Esophagus muscularis mucosa (tissue), 4 donors: ENCODE data around the gene ADSS2. TPM values are rescaled to one million over a fixed set of nuclear protein-coding genes. Genes with fewer than 3 reads are reported as not detected.

Experiments used
- DNase-seq: peaks from one replicate; pipeline ENCODE4 v3.0.0-alpha.2; 2017; ENCODE audit errors: extremely low spot score
- H3K27ac ChIP-seq, 4 donors: fragments of 200-600 bp; sonication (generic); replicated peaks in 1 of 4; 1 replicate in 3 of 4; 2 replicates in 1 of 4; pipeline ENCODE4 v1.5.1; 2016 to 2019; ENCODE audit warnings: mild to moderate bottlenecking in 1 of 4
- H3K27me3 ChIP-seq, 4 donors: fragments of 200-600 bp; sonication (generic); one replicate each; pipeline versions ENCODE4 v1.5.1 to v1.6.0; 2016 to 2019
- H3K36me3 ChIP-seq, 4 donors: fragments of 200-600 bp; sonication (generic); one replicate each; pipeline ENCODE4 v1.5.1; 2016 to 2019
- H3K4me1 ChIP-seq, 4 donors: fragments of 200-600 bp; sonication (generic); one replicate each; pipeline ENCODE4 v1.5.1; 2016 to 2019
- H3K4me3 ChIP-seq, 4 donors: fragments of 200-600 bp; sonication (generic); 1 replicate in 2 of 4; 2 replicates in 2 of 4; pipeline ENCODE4 v1.5.1; 2016 to 2019; ENCODE audit warnings: mild to moderate bottlenecking in 4 of 4, moderate library complexity in 1 of 4
- H3K9me3 ChIP-seq, 4 donors: fragments of 200-600 bp; sonication (generic); 1 replicate in 3 of 4; 2 replicates in 1 of 4; pipeline ENCODE4 v1.5.1; 2016 to 2019
- EP300 ChIP-seq: sonication (generic); formaldehyde crosslinking; IDR thresholded peaks from one replicate; pipeline ENCODE4 v1.6.1; 2017; ENCODE audit warnings: antibody characterized with exemption
- POLR2A ChIP-seq: fragments of 450-650 bp; IDR thresholded peaks from one replicate; pipeline ENCODE4 v1.6.1; 2017; ENCODE audit warnings: antibody characterized with exemption, moderate library complexity, mild to moderate bottlenecking, low read depth
- POLR2AphosphoS5 ChIP-seq, 2 donors: sonication (generic); formaldehyde crosslinking; IDR thresholded peaks; one replicate each; pipeline ENCODE4 v1.6.1; 2017; ENCODE audit warnings: antibody characterized with exemption in 2 of 2
- WGBS: methylation state at CpG from one replicate; pipeline ENCODE4 v1.1.5; 2018; 5-methylcytosine and 5-hydroxymethylcytosine counted together
- intact Hi-C: fragments of 100-400 bp; cut with DNase I; formaldehyde crosslinking; loops from one replicate; pipeline ENCODE4 v1.15.1; 2023
- total RNA-seq, 4 donors: library from RNA; depleted of rRNA; stranded (reverse); fragments of >200 nt; gene quantifications; one replicate each; pipeline versions ENCODE4 v1.1.0 to v1.2.1, GENCODE V29; 2016
- TF ChIP-seq, protein P1 (sequence below), 3 experiments: fragments of 200-600 bp in 2 of 3; fragments of 450-650 bp in 1 of 3; sonication (generic) in 2 of 3; IDR thresholded peaks; one replicate each; pipeline ENCODE4 v1.5.1; 2017 to 2019; ENCODE audit warnings: antibody characterized with exemption in 3 of 3, mild to moderate bottlenecking in 2 of 3, moderate library complexity in 1 of 3

ADSS2 gene
- total RNA-seq, 4 donors from 2014 or later = 40.9 to 49.4 (median 46.7) TPM

DNA sequence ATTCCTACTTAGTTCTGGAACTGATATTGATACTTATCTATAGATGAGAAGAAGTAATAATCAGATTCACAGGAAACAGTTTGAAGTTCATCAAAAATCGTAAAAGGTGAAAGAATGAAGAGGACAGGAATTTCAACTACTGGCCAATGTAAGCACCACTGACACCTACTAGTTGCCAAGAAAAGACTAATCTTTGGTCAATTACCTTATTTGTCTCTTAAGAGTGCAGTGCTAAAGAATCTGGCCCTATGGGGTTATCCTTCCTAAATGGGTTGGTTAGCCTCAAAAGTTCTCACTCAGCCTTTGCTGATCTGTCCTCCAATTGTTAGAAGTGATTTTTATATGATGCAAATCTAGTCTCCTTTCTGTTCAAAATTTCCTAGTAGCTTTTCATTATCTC lies 29.5 kb downstream of the ADSS2 start:
- TF ChIP-seq EP300 = no peak
- TF ChIP-seq POLR2AphosphoS5 (IDR thresholded peaks at IDR 0.05) = no peak
- TF ChIP-seq, protein P1, sequence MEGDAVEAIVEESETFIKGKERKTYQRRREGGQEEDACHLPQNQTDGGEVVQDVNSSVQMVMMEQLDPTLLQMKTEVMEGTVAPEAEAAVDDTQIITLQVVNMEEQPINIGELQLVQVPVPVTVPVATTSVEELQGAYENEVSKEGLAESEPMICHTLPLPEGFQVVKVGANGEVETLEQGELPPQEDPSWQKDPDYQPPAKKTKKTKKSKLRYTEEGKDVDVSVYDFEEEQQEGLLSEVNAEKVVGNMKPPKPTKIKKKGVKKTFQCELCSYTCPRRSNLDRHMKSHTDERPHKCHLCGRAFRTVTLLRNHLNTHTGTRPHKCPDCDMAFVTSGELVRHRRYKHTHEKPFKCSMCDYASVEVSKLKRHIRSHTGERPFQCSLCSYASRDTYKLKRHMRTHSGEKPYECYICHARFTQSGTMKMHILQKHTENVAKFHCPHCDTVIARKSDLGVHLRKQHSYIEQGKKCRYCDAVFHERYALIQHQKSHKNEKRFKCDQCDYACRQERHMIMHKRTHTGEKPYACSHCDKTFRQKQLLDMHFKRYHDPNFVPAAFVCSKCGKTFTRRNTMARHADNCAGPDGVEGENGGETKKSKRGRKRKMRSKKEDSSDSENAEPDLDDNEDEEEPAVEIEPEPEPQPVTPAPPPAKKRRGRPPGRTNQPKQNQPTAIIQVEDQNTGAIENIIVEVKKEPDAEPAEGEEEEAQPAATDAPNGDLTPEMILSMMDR (IDR thresholded peaks at IDR 0.05) = no peak
- TF ChIP-seq POLR2A = no peak
- intact Hi-C loops = no loop called here
- Histone ChIP-seq H3K36me3 (peaks cover 12 to 62% (median 36%) of the 10 kb centered on the region in 4 donors), H3K4me3 (no peak overlapping the region), H3K27ac (no peak overlapping the region), H3K9me3 (no peaks in the 10 kb centered on the region), H3K4me1 (peaks cover 5 to 37% (median 22%) of the 10 kb centered on the region in 4 donors), H3K27me3 (no peaks in the 10 kb centered on the region)
- 61% methylated on average over 1 of the region's 1 CpG for WGBS
- no peak for DNase-seq

DNA sequence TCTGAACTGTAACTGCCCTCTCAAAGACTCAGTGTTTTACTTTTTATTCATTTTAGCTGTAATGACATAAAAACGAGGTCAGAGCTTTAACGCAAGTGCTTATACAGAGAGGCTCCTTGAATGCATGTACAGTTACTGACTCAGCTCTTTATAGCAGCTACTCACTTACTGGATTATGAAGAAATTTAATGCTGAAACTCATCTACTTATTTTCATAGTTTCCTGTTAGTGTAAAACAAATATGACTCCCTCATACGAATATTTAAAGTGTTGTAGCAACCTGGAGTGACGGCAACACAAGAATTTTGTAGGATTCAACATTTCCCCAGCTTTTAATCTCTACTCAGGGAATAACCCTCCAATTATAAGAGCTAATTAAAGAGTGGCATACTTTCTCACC lies 32.7 kb downstream of the ADSS2 start:
- Histone ChIP-seq H3K27ac (no peak overlapping the region), H3K27me3 (no peaks in the 10 kb centered on the region), H3K9me3 (no peaks in the 10 kb centered on the region), H3K4me3 (no peak overlapping the region), H3K36me3 (peaks cover 41 to 94% (median 66%) of the 10 kb centered on the region in 4 donors), H3K4me1 (peaks cover 0 to 19% (median 12%) of the 10 kb centered on the region in 4 donors)
- intact Hi-C loops = no loop called here
- TF ChIP-seq, protein P1 (IDR thresholded peaks at IDR 0.05) = no peak
- TF ChIP-seq EP300 (no peak), POLR2AphosphoS5 (IDR thresholded peaks at IDR 0.05) (no peak), POLR2A (no peak)
- WGBS = 75% methylated on average over 4 of the region's 4 CpGs
- no peak for DNase-seq

DNA sequence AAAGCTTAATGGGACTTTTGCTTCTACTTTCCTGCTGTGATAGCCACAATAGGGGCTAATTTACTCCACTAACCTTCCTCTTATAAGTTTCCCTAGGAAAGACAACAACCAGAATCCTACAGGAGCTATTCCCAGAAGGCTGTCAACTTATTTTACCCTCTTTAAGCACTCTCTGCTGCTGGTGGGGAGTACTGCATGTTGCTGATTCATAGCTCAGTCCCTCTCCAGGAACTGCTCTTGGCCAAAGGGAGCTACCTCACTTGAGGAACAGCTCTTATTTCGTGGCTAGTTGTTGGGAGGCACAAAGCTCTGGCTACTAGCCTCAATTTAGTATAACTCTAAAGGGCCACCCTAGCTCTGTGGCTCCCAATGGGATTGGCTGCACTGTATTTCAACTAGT lies 37.2 kb downstream of the ADSS2 start:
- peaks cover 0 to 9% (median 6%) of the 10 kb centered on the region in 4 donors for H3K4me1 ChIP-seq
- H3K27me3 ChIP-seq = no peaks in the 10 kb centered on the region
- no peak for DNase-seq
- H3K4me3 ChIP-seq = no peak overlapping the region
- H3K9me3 ChIP-seq = no peaks in the 10 kb centered on the region
- intact Hi-C loops = no loop called here
- 71% methylated on average over 1 of the region's 1 CpG for WGBS
- peaks cover 56 to 98% (median 81%) of the 10 kb centered on the region in 4 donors for H3K36me3 ChIP-seq
- no peak overlapping the region for H3K27ac ChIP-seq
- TF ChIP-seq POLR2A (no peak), POLR2AphosphoS5 (IDR thresholded peaks at IDR 0.05) (no peak), EP300 (no peak)
- TF ChIP-seq, protein P1 (IDR thresholded peaks at IDR 0.05) = no peak

DNA sequence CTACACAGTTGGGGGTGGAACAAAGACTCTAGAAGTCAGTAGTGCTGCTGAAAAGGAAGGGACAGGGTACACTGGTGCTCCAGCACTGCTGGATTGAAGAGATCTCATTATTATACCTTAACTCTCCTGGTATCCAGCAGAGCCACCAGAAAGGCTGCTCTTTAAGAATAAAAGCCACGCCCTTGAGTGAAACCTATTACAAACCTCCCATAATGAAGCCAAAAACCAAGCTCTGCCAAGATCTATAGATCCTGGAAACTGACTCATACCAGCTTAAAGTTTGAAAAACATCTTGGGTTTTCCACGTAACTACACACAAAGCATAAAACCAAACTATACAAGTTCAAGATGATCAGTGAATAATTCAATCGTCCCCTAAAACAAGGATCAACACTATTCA lies 38.0 kb downstream of the ADSS2 start:
- intact Hi-C loops = no loop called here
- DNase-seq = no peak
- Histone ChIP-seq H3K27ac (no peak overlapping the region), H3K4me1 (peaks cover 0 to 17% (median 13%) of the 10 kb centered on the region in 4 donors), H3K27me3 (no peaks in the 10 kb centered on the region), H3K36me3 (peaks cover 52 to 98% (median 78%) of the 10 kb centered on the region in 4 donors), H3K4me3 (no peak overlapping the region), H3K9me3 (no peaks in the 10 kb centered on the region)
- WGBS = 94% methylated on average over 3 of the region's 3 CpGs
- TF ChIP-seq POLR2AphosphoS5 (IDR thresholded peaks at IDR 0.05) = no peak
- TF ChIP-seq POLR2A = no peak
- TF ChIP-seq, protein P1 (IDR thresholded peaks at IDR 0.05) = no peak
- TF ChIP-seq EP300 = no peak

DNA sequence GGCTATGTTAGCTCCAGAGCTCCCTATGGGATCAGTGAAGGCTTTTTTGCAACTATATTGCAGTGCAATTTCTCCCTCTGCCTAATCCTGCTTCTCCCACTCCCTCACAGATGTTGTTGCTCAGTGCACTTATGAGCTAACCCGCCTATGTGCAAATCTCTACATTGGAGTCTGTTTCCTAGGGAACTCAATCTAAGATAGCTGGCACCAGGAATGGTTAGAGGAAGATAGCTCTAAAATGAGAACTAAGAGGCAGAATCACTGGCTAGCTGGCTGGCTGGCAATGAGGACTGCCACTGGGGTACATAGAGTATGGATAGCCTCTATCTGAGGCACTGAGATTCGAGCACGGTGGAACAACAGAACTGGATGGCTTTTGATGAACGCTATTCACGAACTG lies 39.5 kb downstream of the ADSS2 start:
- intact Hi-C loops = no loop called here
- WGBS = 93% methylated on average over 5 of the region's 5 CpGs

More for the DNA sequence above, 39.5 kb downstream of the ADSS2 start:
- H3K9me3 ChIP-seq = no peaks in the 10 kb centered on the region
- no peak for DNase-seq
- no peaks in the 10 kb centered on the region for H3K27me3 ChIP-seq
- TF ChIP-seq, protein P1 (IDR thresholded peaks at IDR 0.05) = no peak
- no peak for TF ChIP-seq POLR2A
- TF ChIP-seq EP300 = no peak
- no peak for TF ChIP-seq POLR2AphosphoS5 (IDR thresholded peaks at IDR 0.05)
- peaks cover 0 to 32% (median 20%) of the 10 kb centered on the region in 4 donors for H3K4me1 ChIP-seq
- H3K27ac ChIP-seq = no peak overlapping the region
- no peak overlapping the region for H3K4me3 ChIP-seq
- H3K36me3 ChIP-seq = peaks cover 44 to 96% (median 68%) of the 10 kb centered on the region in 4 donors
